ENCODE results near the gene TBC1D3E.
"Not testable (repeated sequence)": the region's sequence is repeated elsewhere in the genome, so short reads cannot be mapped to it uniquely, and the experiment has no call there.

The TBC1D3E gene

GRCh38 chr17:38127651-38128050 lies at the start of gene TBC1D3E:
TSS of gene TBC1D3E (plus strand) at chr17:38127951. CDS start at chr17:38129496, 1,545 bp downstream.
- DNase-seq (ENCODE audit: low read depth), result not testable (repeated sequence)

- DNase-seq (ENCODE audit: low read depth), result not testable (repeated sequence)
Observed at GRCh38 chr17:38087344-38087743, 40.4 kb upstream of the TBC1D3E start.

- DNase-seq (ENCODE audit: low read depth), result not testable (repeated sequence)
Observed at GRCh38 chr17:38088120-38088519, 39.6 kb upstream of the TBC1D3E start.

- not testable (repeated sequence) for DNase-seq (ENCODE audit: low read depth)
Observed at GRCh38 chr17:38094059-38094694, 33.6 kb upstream of the TBC1D3E start.

- DNase-seq (ENCODE audit: low read depth), result not testable (repeated sequence)
Observed at GRCh38 chr17:38099262-38099661, 28.5 kb upstream of the TBC1D3E start.

- DNase-seq (ENCODE audit: low read depth), result not testable (repeated sequence)
Observed at GRCh38 chr17:38119829-38120228, 7.9 kb upstream of the TBC1D3E start.

GRCh38 chr17:38134860-38135259 lies 7.1 kb downstream of the TBC1D3E start:
- DNase-seq (ENCODE audit: low read depth), result not testable (repeated sequence)

Measured in stimulated activated CD8-positive, alpha-beta memory T cell treated with anti-CD3 and anti-CD28 coated beads, Interleukin-12 subunit alpha, Interleukin-12 subunit beta, amount 100 ng/mL, for 4 hours (primary cell).